HG02610 (cell line): ENCODE measurements around the gene UMODL1.
A peak's percentile ranks its signal among the peaks of the same experiment; 100 is the strongest.

ENCODE experiments used
- ATAC-seq: cut with Tn5 transposase; IDR thresholded peaks from one replicate; pipeline ENCODE4 v1.9.1; 2021; ENCODE audit warnings: mild to moderate bottlenecking, moderate library complexity; ENCODE audit not compliant: unreplicated experiment

UMODL1 gene

DNA sequence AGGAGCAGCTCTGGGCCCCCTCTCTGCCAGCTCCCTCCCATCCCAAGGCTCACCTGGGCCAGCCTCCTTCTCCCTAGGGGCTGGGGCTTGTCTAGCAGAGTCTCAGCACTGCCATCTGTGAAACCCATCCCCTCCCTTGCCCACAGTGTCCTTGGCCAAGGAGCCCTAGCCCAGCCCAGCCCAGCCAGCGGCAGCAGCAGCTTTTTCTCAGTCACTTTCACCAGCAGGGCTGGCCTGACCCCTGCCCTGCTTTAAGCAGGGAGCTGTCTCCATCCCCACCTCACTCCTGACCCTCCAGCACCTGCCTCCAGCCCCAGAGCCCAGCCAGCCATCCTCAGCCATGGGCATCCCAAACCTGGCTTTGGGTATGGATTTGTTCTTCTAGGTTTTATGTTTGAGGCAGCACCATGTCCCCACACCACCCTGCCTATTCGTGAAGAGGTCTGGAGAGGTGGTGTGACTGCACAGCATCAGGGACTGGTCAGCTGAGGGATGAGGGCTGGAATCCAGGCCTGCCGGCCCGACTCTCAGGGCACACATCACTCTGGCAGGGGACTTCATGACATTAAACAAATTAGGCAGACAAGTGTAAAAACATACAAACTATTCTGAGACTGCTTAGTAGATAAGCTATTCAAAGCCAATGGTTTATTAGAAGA, 111.7 kb downstream of the UMODL1 start:
- no peak for ATAC-seq

DNA sequence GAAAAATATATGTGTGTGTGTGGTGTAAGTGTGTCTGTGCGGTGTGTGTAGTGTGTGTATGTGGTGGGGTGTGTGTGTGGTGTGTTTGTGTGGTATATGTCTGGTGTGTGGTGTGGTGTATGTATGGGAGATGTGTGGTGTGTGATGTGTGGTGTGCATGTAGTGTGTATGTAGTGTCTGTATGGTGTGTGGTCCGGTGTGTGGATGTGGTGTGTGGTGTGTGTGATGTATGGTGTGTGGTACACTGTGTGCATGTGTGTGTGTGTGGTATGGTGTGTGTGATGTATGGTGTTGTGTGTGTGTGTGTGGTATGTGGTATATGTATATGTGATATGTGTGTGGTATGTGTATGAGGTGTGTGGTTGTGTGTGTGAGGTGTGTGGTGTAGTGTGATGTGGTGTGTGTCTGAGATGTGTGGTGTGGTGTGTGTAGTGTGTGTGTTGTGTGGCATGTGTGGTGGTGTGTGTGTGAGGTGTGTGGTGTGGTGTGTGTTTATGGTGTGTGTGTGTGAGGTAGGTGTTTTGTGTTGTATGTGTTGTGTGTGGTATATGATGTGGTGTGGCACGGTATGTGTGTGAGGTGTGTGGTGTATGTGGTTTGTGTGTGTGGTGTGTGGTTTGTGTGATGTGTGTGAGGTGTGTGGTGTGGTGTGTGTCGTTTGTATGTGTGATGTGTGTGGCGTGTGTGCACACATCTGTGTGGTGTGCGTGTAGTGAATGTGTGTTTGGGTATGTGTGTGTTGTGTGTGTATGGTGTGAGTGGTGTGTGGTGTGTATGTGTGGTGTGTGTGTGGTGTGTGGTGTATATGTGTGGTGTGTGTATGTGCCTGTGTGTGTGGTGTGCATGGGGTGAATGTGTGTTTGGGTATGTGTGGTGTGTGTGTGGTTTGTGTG, 112.5 kb downstream of the UMODL1 start:
- no peak for ATAC-seq

GRCh38 chr21:42186591-42186990, 115.5 kb downstream of the UMODL1 start:
- ATAC-seq, result no peak

GRCh38 chr21:42187976-42188653, 117.0 kb downstream of the UMODL1 start:
- ATAC-seq, result peak; percentile 97

DNA sequence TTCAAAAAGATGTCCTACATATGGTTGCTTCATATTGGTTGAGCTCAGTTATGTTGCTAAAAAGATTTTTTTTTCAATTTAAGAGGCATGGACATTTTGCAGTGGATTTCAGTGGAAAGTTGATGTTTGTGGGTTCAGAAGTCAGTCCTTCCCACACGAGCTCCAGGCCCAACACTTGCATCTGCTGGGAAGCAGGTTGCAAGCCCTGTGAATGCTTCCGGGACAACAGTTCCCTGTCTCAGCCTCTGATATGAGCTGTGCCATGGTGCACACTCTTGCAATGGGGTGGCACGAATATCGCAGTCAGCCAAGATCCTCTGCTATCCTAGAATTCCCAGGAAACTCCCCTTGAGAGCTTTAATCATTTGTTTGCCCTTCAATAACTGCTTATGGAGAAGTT, 117.5 kb downstream of the UMODL1 start:
- ATAC-seq, result no peak

- ATAC-seq, result no peak
Measured at GRCh38 chr21:42189431-42189830, 118.3 kb downstream of the UMODL1 start.

- no peak for ATAC-seq
Measured at GRCh38 chr21:42189860-42190485, 118.9 kb downstream of the UMODL1 start.

GRCh38 chr21:42190486-42190863, 119.4 kb downstream of the UMODL1 start:
- no peak for ATAC-seq

DNA sequence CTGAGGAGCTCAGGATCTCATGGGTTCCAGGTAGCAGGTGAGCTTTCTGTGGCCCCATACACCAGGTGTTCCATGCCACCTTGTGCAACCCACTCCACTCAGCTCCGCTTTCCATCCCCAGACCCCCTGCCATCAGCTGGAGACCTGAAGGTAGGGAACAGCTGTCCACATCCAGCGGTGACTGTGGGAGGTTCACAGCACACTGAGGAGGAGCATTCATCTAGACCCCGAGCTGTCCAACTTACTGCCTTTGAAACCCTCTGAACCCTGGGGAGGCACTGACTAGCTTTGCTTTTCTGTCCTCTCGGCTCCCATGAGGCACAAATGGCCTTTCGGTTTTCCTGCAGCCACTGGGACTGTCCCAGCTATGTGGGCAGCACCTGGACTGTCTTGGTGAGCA, 119.9 kb downstream of the UMODL1 start:
- ATAC-seq, result no peak

DNA sequence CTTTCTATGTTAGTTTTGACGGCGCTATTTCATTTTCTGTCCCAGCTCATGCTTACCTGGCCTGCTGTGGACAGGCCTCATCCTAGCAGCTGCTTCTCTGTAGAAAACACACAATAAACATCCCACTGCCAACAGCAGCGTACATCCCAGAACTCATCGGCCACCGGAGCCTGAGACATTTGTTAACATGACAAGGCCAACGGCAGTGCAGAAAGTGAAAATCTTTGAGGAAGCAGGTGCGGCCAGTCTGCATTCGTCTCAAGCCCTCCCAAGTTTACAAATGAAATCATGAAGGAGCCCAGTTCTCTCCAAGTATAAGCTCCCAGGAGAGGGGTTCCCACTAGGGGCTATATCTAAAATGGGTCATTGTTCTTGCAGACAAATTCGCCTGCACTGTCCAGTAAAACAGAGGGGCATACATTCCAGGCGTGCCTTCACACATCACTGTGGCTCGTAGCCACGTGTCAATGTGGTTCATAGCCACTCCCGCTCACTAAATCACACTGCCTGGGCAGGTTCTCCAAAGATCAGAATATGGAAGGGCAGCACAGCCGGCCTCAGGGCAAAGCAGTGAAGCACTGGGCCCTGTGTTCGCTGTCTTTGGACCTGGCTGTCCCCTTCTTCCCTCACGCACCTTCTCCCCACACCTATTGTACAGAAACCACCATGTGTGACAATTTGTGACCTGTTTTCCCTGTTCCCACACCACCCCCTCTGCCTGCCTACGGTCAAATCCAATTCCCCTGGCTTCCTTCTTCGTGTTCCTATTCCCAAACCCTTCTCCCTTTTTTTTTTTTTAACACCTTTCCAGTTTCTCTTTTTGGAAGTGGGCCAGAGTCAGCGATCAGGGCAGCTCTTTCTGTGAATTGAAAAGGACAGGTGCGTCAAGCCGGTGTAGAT, 120.8 kb downstream of the UMODL1 start:
- no peak for ATAC-seq
